Gastroesophageal sphincter (tissue), 3 donors: ENCODE results near the gene FUT3.

Experiments
- CTCF ChIP-seq, 4 experiments: fragments of 200-600 bp in 2 of 4; fragments of 450-650 bp in 2 of 4; sonication (generic) in 1 of 4; IDR thresholded peaks; one replicate each; pipeline ENCODE4 v1.5.1; 2017 to 2019; ENCODE audit warnings: antibody characterized with exemption in 4 of 4, mild to moderate bottlenecking in 2 of 4, moderate library complexity in 2 of 4
- EP300 ChIP-seq: sonication (generic); formaldehyde crosslinking; IDR thresholded peaks from one replicate; pipeline ENCODE4 v1.6.1; 2017; ENCODE audit warnings: antibody characterized with exemption, mild to moderate bottlenecking
- POLR2AphosphoS5 ChIP-seq: sonication (generic); formaldehyde crosslinking; IDR thresholded peaks from one replicate; pipeline ENCODE4 v1.6.1; 2017; ENCODE audit warnings: antibody characterized with exemption

GRCh38 chr19:5803752-5804515 lies 47.3 kb downstream of the FUT3 start:
- TF ChIP-seq EP300 (no peak), POLR2AphosphoS5 (no peak), CTCF (IDR thresholded peaks at IDR 0.05) (peak in 3 of 4 experiments; percentile 97 to 98 (median 98))
